NCI-H1417 (cell line): Measurements from ENCODE around the gene C22orf31.
"Not testable (repeated sequence)": the region's sequence is repeated elsewhere in the genome, so short reads cannot be mapped to it uniquely, and the experiment has no call there.

Experiments
- DNase-seq, 3 experiments: peaks; one replicate each; lab custom pipeline; 2025; lab: John Stamatoyannopoulos, UW

Gene C22orf31

DNA sequence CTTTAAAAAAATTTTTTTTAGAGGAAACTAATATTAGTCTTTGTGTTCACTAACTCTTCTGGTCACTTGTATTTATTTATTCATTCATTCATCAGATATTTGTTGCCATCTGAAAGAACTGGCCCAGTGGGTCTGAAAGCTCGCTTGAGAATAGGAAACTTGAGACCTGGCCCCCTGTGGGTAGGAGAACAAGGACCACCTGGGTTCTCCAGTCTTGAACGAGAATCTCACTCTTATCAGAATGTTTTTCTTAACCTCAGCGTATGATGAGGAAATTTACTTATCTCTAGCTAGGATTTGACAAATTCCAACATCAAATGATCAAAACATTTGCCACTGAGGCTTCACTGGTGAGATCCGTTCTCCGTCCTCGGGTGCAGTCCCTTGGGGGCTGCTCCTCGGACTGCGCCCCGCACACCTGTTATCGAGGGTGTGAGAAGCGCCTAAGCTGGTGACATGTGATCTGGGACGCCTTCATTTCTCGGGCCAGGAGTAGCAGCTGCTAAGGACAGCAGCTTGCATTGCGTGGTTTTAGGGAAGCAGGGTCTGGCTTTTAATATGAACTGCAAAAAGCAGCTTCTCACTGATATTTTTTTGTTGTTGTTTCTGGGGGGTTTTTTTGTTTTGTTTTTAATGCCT lies 6.3 kb downstream of the C22orf31 start:
- DNase-seq: peak in 2 of 3 experiments; percentile 6 to 34

DNA sequence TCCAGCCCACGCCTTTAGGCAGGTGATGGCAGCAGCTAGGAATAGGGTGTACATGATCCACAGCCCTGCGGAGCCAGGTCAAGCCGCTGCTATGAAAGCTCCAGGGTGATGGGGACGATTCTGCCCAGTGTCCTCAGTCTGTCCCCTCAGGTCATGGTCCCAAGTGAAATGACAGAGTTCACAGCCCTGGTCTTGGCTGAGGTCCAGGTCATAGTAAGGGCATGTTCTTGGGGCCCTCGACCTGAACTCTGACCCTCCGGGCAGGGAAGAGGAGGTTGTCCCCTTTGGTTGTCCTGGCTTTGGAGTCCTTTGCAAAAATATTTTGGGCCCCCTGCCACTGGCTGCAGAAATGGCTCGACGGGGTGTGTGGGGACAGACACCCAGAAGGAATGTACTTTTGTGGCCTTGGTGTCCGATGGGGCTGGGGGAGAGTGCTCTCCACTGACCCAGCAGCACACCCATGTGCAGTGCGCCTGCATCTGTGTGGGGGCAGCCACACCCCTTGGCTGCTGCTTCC lies 7.3 kb downstream of the C22orf31 start:
- no peak for DNase-seq

DNA sequence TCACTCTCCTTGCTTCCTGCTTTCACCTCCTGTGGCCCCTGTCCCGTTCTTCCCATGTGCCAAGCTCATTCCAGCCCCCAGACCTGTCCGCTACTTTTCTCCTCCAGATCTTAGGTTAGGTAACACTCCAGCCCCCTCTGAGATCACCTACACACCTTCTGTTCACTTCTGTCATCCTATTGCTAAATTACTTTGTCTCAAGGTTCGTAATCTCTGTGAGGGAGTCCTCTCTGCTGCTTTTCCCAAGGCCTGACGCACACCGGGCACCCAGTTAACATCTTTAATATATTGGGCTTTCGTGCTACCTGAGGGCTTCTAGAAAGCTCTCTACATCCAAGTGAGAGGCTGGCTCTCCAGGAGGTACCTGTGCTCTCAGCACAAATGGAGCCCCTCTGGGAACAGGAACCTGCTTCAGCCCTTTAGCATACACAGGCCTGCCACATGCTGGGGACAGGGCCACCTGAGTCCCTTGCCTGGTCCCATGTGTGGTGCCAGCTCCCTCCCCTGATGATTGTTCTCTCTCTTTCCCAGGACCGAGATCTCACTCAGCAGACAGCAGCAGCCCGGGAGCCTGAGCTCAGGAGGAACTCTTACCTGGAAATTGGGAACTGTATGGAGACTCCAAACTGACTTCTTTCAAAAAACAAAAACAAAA lies 8.5 kb downstream of the C22orf31 start:
- DNase-seq: no peak

DNA sequence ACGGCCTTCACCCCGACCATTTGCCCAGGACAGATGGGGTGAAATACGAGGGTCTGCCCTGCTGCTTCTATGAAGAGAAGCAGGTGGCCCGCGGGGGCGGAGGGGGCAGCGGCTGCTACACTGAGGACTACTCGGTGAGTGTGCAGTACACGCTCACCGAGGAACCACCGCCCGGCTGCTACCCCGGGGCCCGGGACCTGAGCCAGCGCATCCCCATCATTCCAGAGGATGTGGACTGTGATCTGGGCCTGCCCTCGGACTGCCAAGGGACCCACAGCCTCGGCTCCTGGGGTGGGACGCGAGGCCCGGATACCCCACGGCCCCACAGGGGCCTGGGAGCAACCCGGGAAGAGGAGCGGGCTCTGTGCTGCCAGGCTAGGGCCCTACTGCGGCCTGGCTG lies 11.2 kb downstream of the C22orf31 start:
- DNase-seq: no peak

DNA sequence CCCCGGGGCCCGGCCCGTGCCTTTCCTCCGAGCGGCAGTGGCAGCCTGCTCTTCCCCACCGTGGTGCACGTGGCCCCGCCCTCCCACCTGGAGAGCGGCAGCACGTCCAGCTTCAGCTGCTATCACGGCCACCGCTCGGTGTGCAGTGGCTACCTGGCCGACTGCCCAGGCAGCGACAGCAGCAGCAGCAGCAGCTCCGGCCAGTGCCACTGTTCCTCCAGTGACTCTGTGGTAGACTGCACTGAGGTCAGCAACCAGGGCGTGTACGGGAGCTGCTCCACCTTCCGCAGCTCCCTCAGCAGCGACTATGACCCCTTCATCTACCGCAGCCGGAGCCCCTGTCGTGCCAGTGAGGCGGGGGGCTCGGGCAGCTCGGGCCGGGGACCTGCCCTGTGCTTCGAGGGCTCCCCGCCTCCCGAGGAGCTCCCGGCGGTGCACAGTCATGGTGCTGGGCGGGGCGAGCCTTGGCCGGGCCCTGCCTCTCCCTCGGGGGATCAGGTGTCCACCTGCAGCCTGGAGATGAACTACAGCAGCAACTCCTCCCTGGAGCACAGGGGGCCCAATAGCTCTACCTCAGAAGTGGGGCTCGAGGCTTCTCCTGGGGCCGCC lies 11.9 kb downstream of the C22orf31 start:
- peak in 1 of 3 experiments; percentile 17 for DNase-seq

DNA sequence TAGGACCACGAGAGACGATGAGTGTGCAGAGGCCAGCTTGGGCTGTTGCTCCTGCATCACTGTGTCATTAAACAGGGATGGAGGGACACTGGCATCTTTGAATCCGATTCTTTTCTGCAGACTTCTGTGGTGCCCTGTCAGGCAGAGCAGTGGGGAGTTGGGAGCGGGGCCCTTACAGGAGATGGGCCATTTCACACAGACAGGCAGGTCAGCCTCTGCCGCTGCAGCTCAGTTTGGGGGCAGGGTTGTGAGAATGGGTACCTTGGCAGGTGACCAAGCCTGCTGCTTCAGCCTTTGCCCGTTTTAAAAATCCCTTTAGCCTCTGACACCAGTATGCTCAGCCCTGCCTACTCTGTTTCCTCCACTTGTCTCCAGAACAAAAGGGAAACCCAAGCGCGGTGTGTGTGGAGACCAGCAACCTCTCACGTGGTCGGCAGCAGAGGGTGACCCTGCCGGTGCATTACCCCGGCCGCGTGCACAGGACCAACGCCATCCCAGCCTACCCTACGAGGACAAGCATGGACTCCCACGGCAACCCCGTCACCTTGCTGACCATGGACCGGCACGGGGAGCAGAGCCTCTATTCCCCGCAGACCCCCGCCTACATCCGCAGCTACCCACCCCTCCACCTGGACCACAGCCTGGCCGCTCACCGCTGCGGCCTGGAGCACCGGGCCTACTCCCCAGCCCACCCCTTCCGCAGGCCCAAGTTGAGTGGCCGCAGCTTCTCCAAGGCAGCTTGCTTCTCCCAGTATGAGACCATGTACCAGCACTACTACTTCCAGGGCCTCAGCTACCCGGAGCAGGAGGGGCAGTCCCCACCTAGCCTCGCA lies 12.6 kb downstream of the C22orf31 start:
- DNase-seq: no peak

DNA sequence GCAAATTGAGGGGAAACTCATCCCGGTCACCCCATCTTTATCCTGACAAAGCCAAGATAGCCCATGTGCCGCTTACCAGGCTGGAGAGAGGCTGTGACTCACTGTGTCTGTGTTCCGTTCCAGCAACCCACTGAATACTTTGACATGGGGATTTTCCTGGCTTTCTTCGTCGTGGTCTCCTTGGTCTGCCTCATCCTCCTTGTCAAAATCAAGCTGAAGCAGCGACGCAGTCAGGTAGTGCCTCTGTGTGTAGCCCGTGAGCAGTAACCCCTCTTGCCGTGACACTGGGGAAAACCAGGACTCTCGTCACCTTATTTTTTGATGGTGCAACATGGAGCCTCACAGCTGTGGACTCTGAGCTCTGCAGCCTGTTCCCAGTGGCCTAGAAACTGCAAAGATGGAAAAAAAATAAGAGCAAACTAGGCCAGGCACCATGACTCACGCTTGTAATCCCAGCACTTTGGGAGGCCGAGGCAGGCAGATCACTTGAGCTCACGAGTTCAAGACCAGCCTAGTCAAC lies 16.9 kb downstream of the C22orf31 start:
- no peak for DNase-seq

DNA sequence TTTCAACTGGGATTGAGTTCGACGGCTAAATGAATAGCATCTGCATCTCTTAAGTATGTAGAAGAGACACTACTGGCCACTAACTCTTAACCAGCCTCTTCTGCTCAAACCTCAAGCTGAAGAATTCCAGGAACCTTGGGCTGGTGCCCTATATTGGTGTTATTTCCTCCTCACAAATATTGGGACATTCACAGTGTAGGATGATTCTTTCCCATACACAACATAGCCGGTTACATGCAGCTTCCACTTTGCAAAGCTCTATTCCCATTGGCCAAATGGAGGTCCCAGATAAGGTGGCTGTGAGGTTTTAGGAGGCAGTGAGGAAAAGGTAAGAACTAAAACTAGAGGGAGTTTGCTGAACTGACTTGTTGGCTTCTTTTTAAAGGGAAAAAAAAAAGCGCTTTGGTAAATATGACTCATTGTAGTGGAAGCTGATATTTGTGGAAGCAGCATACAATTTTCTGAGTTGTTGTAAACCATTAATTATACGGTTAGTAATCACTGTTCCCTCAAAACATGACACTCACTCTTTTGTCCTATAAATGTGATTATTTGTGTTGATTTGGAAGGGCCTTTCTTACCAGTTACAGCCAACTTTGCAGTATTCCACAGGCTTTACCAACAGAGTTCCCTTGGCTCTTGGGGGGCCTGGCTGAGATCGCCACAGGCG lies 17.6 kb downstream of the C22orf31 start:
- DNase-seq: peak in 1 of 3 experiments; percentile 1

DNA sequence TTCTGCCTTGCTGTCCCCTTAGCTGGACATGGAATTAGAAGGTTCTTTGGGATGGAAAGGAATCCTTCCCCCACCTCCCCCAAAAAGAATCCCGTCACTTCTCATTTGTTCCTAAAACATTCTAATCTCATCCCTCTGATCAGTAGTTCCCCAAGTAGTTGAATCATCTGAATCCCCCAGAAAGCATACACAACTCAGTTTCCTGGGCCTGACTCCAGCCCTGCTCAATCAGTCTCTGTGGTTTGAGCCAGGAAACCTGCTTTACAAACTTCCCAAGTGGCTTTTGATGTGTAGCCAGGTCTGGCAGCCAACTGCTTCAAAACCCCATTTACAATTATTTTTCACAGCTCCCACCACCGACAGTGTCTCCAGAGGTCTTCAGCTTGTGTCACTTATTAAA lies 20.2 kb downstream of the C22orf31 start:
- DNase-seq: no peak

DNA sequence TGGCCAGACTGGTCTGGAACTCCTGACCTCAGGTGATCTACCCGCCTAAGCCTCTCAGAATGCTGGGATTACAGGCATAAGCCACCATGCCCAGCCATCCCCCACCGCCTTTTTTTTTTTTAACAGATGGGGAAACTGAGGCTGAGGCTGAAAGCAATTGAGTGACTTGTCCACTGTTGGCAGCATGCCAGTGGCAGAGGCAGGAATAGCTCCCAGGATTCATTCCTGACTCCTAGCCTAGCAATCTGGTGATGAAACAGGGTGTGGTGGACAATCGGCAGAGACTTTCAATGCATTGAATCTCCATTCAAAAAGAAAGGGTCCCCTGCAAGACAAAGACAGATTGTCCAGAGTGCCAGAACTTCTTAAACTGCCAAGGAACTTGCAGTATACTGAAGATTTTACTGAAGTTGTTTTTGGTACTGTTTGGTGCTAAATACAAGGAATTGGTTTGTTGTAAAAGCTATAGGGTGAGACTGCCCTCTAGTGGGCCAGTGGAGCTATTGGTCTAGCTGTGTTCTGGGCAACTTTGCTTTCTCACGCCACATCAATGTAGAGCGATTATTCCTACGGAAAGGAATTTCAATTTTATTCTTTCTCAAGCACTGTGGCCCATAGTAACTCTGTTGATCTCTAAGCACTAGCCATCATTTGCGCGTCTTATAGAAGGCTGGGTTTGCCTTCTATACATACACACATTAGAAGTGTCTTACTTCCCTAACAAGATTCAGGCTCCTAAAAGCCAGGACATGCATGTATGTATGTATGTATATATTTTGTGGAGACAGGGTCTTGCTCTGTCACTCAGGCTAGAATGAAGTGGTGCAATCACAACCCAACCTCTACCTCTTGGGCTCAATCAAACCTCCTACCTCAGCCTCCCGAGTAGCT lies 21.0 kb downstream of the C22orf31 start:
- peak; percentile 10 to 71 (median 53) for DNase-seq

DNA sequence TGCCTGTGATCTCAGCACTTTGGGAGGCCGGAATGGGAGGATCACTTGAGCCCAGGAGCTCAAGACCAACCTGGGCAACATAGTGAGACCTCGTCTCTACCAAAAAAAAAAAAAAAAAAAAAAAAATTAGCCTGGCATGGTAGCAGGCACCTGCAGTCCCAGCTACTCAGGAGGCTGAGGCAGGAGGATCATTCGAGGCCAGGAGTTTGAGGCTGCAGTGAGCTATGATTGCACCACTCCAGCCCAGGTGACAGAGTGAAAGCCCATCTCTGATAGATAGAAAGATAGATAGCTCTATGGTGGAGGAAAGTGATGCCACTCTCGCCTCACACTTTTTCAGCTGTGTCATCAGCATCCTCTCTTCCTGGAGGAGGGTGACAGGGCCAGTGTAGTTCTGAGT lies 21.9 kb downstream of the C22orf31 start:
- DNase-seq: not testable (repeated sequence)

DNA sequence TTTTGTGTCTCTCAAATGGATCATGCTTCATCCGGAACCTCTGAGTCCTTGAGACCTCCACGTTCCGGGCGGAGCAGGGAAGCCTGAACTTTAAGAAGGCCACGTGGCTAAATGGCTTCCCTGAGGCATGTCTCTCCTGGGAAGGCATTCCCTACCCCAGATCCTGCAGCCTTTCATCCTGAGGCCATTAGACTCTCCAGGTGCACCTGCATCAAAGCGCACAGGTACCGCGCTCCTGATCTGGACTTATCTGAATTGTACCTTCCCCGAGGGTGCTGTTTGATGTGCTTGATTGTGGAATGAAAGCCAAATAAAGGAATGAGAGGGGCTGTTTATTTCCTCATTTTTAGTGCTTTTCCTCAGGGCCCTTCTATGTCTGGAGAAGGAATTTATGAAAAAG lies 22.5 kb downstream of the C22orf31 start:
- peak in 2 of 3 experiments; percentile 16 to 44 for DNase-seq

DNA sequence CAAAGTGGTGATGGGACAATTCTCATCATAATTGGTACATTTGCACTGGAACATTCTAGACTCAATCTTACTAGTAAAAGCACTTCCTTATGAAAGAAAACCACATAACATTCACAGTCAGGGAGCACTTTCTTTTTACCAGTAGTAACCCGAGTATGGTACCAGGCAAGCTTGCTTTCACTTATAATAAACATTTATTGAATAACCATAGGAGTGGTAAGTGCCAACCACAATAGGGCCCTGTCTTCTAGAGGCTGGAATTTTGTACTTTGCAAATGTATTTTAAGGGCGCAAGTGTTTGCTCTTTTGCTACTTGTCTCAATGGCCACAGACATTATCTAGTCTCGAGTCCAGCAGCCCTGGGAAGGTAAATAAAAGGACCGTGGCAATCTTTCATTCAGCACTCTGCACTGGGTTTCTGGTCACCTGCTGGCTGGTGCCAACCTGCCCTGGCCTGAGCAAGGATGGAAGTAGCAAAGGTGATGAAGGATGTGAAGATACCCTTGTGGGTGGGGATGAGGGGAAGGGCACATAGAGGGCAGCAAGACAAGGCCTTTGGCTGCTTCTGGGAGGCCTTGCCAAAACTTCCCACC lies 24.2 kb downstream of the C22orf31 start:
- peak in 2 of 3 experiments; percentile 27 to 80 for DNase-seq

DNA sequence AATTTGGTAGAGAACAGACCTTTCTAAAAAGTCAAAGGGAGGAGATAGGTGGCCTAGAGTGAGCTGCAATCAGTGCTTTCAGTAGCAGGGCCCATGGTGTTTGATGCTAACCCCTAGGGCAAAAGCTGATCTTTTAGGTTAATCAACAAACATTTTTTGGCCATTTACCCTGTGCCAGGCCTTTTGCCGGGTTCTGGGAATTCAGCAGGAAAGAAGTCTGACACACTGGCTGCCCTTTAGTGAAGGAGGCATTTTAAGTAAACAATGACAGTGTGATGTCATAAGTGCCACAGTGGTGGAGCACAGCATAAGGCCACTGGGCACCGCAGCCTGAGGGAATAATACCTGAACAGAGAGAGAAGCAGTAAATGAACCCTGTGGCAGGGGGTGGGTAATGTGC lies 29.0 kb downstream of the C22orf31 start:
- DNase-seq: peak in 1 of 3 experiments; percentile 20

DNA sequence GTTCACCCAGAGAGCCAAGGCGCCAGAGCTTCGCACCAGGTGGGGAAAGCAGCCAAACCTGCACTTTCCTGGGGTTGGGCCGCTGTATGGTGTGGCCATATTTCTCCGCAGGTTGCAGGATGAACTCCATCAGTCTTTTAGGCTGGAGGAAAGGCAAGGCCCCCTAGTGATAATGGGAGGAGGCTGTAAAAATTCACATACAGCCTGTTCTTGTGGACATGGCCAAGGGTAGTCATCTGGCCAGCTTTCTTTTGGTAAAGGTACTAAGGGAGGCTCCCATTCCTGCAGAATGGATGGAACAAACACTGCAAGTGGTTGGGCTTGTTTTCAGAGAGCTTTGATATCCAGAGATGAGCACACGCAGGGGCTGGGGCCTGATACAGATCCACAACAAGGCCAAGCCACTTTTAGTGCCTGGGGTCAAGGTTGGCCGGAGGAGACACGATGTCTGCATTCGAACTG lies 29.6 kb downstream of the C22orf31 start:
- no peak for DNase-seq

DNA sequence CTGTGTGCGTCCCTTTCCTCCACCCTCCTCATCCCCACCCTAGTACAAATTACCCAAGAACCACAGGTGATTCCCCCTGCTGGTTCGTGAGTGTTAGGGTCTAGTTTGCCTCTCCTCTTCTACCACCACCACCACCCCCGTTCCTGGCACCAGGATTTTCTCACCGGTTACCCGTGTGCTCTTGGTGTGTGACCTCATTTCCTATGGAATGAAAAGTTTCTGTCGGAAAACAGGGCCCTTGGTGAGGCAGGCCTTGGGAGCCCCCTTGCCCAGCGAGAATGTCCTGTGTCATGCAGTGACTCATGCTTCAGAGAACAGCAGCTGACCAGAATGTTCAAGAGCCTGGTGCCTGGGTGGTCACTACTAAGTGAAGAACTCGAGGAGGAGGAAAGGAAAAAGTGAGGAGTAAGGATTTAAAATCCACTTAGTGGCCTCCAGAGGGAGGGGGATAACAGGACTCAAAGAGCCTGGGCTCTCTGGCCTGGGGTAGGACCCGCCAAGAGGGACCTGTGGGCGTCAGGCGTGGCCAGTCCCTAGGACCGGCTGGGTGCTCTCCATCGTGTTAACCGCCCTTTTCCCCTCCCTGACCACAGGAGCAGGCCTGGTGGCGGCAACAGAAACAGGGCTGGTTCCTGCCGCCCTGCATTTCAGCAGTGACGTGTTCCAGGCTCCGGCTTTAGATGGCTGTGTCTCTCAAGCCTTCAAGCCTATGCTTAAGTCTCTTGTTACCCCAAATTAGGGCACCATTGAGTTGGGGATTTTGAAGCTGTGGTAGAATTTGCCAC lies 30.2 kb downstream of the C22orf31 start:
- DNase-seq: peak in 1 of 3 experiments; percentile 40

DNA sequence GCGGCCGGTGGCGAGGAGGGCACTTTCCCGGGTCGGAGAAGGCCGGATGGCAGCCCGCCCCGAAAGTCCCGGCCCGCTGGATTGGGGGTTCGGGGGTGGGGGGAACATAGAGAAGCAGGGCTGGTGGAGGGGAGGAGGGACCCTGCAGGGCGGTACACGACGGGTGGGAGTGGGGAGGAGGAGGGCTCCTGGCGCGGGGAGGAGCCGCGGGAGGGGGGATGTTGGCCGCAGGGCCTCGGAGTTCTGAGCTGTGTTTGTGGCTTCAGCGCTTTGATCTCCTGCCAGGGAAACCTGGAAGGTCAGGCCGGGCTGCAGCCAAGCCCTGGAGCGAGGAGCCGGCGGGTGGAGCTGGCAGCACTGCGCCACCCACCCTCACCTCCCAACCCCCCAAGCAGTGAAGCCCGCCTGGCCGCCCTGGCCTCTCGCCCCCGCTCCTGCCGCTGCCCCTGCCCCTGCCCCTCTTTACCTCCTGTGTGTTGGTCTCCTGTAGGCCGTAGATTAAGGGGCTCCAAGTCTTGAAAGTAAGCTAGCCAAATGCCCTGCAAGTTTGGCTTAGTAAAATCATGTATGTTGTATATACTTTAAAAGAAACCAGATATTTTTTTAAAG lies 30.9 kb downstream of the C22orf31 start:
- peak in 2 of 3 experiments; percentile 67 to 81 for DNase-seq

DNA sequence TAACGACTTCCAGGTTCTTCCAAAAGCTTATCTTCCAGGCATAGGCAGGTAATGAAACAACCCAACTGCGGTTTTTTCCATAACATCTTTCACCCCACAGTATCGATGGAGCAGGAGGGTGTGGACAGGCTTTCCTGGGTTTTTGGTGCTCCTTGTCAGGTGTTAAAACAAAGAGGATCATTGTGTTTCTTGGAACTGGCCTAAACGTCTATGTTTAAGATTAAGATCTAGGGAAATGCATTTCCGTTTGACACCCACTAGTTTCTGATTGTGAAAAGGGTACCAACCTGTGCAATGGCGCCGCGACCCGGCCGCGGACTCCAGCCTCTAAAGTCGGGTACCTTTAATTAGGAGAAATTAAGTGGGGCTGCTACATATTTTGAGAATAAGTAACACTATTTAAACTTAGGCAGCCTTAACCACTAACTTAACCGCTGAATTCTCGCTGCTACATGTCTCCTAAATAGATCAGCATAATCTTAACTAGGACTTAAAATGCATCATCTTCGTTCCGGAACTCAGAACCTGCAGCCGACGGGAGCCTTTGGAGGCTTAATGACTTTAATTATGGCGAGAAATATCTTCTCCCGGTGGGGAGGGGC lies 31.5 kb downstream of the C22orf31 start:
- DNase-seq: peak in 2 of 3 experiments; percentile 67 to 71
